C4-2B (cell line): ENCODE data around the gene SEPHS1.

ENCODE experiments used
- H3K27ac ChIP-seq: fragments of 450-650 bp; 2 replicates; pipeline ENCODE4 v1.5.1; 2017
- ZFX ChIP-seq: fragments of 450-650 bp; IDR thresholded peaks from 2 replicates; pipeline ENCODE4 v1.6.1; 2017
- TF ChIP-seq, protein P1 (sequence below): fragments of 450-650 bp; conservative IDR thresholded peaks from 2 replicates; pipeline ENCODE4 v1.5.1; 2017; ENCODE audit warnings: mild to moderate bottlenecking

Gene SEPHS1

DNA sequence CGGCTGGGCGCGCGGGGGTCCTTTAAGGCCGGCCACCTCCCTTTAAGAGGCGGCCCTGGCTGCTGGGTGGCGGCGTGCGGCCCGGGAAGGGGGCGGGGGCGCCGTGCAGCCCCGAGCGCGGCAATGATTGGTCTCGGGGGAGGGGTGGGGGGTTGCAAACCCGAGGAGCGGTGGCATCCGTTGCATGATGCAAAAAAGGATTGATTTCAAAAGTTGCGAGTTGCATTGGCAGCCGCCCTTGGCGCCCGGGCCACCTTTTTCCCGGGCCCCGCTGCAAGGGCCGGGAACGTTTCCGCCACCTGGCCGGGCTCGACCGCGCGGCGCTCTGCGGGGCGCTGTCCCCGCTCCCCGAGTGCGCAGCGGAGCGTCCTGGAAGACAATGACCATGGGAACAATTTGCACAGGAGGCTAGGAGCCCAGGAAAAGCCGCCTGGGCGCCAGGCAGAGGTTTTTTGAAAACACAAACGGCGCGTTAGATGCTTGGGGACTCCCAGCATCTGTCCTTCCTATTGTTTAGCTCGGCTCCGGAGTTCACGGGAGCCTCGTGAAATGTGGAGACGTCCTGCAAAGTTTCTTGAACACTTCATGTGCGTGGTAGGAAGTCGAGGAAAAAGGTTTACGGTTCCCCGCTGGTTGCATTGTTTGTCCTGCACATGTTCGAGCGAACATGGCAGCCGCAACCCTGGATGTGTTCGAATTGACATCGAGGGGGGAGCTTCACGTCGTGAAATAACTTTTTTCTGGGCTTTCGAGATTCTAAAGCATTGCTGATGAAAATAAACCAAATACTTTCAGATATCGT is at the start of gene SEPHS1:
TSS of gene SEPHS1 (minus strand) at position 78 of the 802 bp plus-strand sequence. CDS start 3,343 bp downstream, outside the sequence.
- TF ChIP-seq, protein P1, sequence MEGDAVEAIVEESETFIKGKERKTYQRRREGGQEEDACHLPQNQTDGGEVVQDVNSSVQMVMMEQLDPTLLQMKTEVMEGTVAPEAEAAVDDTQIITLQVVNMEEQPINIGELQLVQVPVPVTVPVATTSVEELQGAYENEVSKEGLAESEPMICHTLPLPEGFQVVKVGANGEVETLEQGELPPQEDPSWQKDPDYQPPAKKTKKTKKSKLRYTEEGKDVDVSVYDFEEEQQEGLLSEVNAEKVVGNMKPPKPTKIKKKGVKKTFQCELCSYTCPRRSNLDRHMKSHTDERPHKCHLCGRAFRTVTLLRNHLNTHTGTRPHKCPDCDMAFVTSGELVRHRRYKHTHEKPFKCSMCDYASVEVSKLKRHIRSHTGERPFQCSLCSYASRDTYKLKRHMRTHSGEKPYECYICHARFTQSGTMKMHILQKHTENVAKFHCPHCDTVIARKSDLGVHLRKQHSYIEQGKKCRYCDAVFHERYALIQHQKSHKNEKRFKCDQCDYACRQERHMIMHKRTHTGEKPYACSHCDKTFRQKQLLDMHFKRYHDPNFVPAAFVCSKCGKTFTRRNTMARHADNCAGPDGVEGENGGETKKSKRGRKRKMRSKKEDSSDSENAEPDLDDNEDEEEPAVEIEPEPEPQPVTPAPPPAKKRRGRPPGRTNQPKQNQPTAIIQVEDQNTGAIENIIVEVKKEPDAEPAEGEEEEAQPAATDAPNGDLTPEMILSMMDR: no peak

DNA sequence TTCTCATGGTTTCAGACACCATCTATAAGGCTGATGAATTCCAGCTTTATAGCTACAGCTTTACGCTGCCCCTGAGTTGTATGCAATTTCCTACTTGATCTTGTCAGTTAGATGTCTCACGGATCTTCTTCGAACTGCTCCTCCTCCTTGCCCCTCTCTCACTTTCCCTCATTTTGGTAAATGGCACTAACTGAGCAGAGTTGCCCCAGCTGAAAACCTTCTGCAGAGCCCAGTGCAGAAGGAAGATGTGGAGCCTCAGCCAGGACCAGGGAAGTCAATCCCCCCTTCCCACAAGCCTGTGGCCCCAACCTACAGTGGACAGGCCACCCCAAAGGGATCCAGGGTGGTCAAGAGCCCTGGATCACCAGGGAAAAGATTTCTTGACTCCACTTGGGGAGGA is 49.0 kb upstream of the SEPHS1 start:
- TF ChIP-seq ZFX: no peak
- TF ChIP-seq, protein P1: no peak
- H3K27ac ChIP-seq: no peak overlapping the region

More for the DNA sequence above, at the start of gene SEPHS1:
- peak within 1 kb of the TSS; percentile 98 for H3K27ac ChIP-seq

DNA sequence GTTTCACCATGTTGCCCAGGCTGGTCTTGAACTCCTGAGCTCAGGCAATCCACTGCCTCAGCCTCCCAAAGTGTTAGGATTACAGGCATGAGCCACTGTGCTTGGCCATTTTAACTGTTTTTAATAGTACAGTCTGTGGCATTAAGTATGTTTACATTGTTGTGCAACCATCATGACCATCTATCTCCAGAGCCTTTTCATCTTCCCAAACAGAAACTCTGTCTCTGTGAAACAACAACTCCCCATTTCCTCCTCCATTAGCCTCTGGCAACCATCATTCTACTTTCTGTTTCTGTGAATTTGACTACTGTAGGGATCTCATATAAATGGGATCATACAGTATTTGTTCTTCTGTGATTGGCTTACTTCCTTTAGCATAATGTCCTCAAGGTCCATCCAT is 48.3 kb upstream of the SEPHS1 start:
- TF ChIP-seq ZFX: no peak
- TF ChIP-seq, protein P1: no peak
- no peak overlapping the region for H3K27ac ChIP-seq

GRCh38 chr10:13395540-13395939 is 47.4 kb upstream of the SEPHS1 start:
- TF ChIP-seq ZFX: no peak
- TF ChIP-seq, protein P1: no peak
- no peak overlapping the region for H3K27ac ChIP-seq

DNA sequence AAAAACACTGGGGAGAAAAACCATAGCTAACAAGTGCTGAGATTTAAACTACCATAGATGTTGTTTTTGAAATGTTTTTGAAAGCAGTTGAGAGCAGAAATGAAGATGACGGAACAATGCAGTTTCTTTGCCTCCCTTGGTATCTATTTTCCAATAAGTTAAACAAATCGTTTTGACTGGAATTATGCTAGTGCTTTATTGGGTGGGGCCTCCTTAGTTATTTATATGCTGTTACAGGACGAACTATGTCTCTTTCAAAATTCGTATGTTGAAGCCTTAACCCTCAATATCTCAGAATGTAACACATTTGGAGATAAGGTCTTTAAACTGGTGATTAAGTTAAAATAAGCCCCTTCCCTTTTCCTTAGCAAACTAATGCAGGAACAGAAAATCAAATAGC is 45.5 kb upstream of the SEPHS1 start:
- no peak overlapping the region for H3K27ac ChIP-seq
- TF ChIP-seq, protein P1: no peak
- TF ChIP-seq ZFX: no peak

GRCh38 chr10:13392701-13393100 is 44.6 kb upstream of the SEPHS1 start:
- no peak for TF ChIP-seq ZFX
- TF ChIP-seq, protein P1: no peak
- H3K27ac ChIP-seq: no peak overlapping the region

- H3K27ac ChIP-seq: no peak overlapping the region
- TF ChIP-seq, protein P1: no peak
- TF ChIP-seq ZFX: no peak
These were observed 42.8 kb upstream of the SEPHS1 start for GRCh38 chr10:13390604-13391522.
